Progenitor cell of endocrine pancreas (in vitro differentiated cells): ENCODE measurements around the gene CBLB. TPM values are rescaled to one million over a fixed set of nuclear protein-coding genes. Genes with fewer than 3 reads are reported as not detected.

Experiments used
- DNase-seq: peaks from one replicate; pipeline ENCODE4 v3.0.0; 2021; ENCODE audit warnings: low spot score; ENCODE audit not compliant: unreplicated experiment
- H3K27ac Mint-ChIP-seq: 2 replicates; pipeline ENCODE4 v1.8.0; 2021; ENCODE audit warnings: mild to moderate bottlenecking, moderate library complexity, mixed read lengths
- H3K27me3 Mint-ChIP-seq: 2 replicates; pipeline ENCODE4 v1.8.0; 2021; ENCODE audit warnings: mixed read lengths
- H3K36me3 Mint-ChIP-seq: 2 replicates; pipeline ENCODE4 v1.8.0; 2022; ENCODE audit warnings: mixed read lengths; ENCODE audit not compliant: insufficient read depth
- H3K4me1 Mint-ChIP-seq: 2 replicates; pipeline ENCODE4 v1.8.0; 2021; ENCODE audit warnings: low read depth, mixed read lengths
- H3K4me3 Mint-ChIP-seq: 2 replicates; pipeline ENCODE4 v1.8.0; 2021; ENCODE audit warnings: low read depth, mild to moderate bottlenecking, moderate library complexity, mixed read lengths
- H3K9me3 Mint-ChIP-seq: 2 replicates; pipeline ENCODE4 v1.8.0; 2021; ENCODE audit warnings: low read depth, mixed read lengths
- CTCF ChIP-seq: fragments of 200-600 bp; sonication (generic); IDR thresholded peaks from one replicate; pipeline ENCODE4 v1.5.0; 2021; ENCODE audit warnings: antibody characterized with exemption, mild to moderate bottlenecking; ENCODE audit not compliant: unreplicated experiment
- total RNA-seq: library from RNA; stranded (reverse); gene quantifications from 2 replicates; pipeline ENCODE4 v1.2.1, GENCODE V29; 2021

Gene CBLB
- total RNA-seq, 1 donor from 2014 or later = 64.1 TPM

- no peak for TF ChIP-seq CTCF
- H3K4me3 Mint-ChIP-seq = no peak overlapping the region
- H3K27ac Mint-ChIP-seq = no peak overlapping the region
- peaks cover 30% of the 10 kb centered on the region for H3K36me3 Mint-ChIP-seq
- H3K4me1 Mint-ChIP-seq = peaks cover 7% of the 10 kb centered on the region
- no peak for DNase-seq
- no peaks in the 10 kb centered on the region for H3K9me3 Mint-ChIP-seq
- H3K27me3 Mint-ChIP-seq = no peaks in the 10 kb centered on the region
Measured at GRCh38 chr3:105715372-105715771, 153.4 kb downstream of the CBLB start.

- H3K27ac Mint-ChIP-seq = no peak overlapping the region
- no peak for DNase-seq
- TF ChIP-seq CTCF = no peak
- peaks cover 7% of the 10 kb centered on the region for H3K4me1 Mint-ChIP-seq
- H3K9me3 Mint-ChIP-seq = no peaks in the 10 kb centered on the region
- H3K27me3 Mint-ChIP-seq = no peaks in the 10 kb centered on the region
- peaks cover 30% of the 10 kb centered on the region for H3K36me3 Mint-ChIP-seq
- H3K4me3 Mint-ChIP-seq = no peak overlapping the region
Measured at GRCh38 chr3:105714453-105714852, 154.4 kb downstream of the CBLB start.

GRCh38 chr3:105708980-105709379 is 159.8 kb downstream of the CBLB start:
- DNase-seq = no peak
- Mint-ChIP-seq H3K9me3 (no peaks in the 10 kb centered on the region), H3K27me3 (no peaks in the 10 kb centered on the region), H3K36me3 (peaks cover 9% of the 10 kb centered on the region), H3K4me3 (no peak overlapping the region), H3K27ac (no peak overlapping the region), H3K4me1 (peaks cover 17% of the 10 kb centered on the region)
- TF ChIP-seq CTCF = no peak

GRCh38 chr3:105707009-105707408 is 161.8 kb downstream of the CBLB start:
- Mint-ChIP-seq H3K4me3 (no peak overlapping the region), H3K4me1 (peaks cover 19% of the 10 kb centered on the region), H3K36me3 (peaks cover 19% of the 10 kb centered on the region), H3K27me3 (no peaks in the 10 kb centered on the region), H3K27ac (no peak overlapping the region), H3K9me3 (no peaks in the 10 kb centered on the region)
- DNase-seq = no peak
- no peak for TF ChIP-seq CTCF

- H3K4me1 Mint-ChIP-seq = peaks cover 19% of the 10 kb centered on the region
- no peak for TF ChIP-seq CTCF
- no peaks in the 10 kb centered on the region for H3K27me3 Mint-ChIP-seq
- DNase-seq = no peak
- peaks cover 26% of the 10 kb centered on the region for H3K36me3 Mint-ChIP-seq
- no peak overlapping the region for H3K4me3 Mint-ChIP-seq
- H3K9me3 Mint-ChIP-seq = no peaks in the 10 kb centered on the region
- no peak overlapping the region for H3K27ac Mint-ChIP-seq
Measured at GRCh38 chr3:105704726-105705410, 163.9 kb downstream of the CBLB start.
